Caco-2 (cell line): ENCODE measurements around the gene CD81. TPM values are rescaled to one million over a fixed set of nuclear protein-coding genes. Genes with fewer than 3 reads are reported as not detected.

Experiments used
- BruUV-seq: library from RNA; stranded (reverse); fragments of 400-500 nt; replicated peaks from 2 replicates; lab custom pipeline; 2021; lab: Mats Ljungman, UMichigan
- CTCF ChIA-PET: fragments of 300-600 bp; sonication (Branson Sonifier 250); formaldehyde crosslinking; loops from one replicate; lab custom pipeline; 2022; ENCODE audit warnings: antibody characterized with exemption; lab: Charles Lee
- POLR2A ChIA-PET: fragments of 300-600 bp; sonication (Branson Sonifier 250); formaldehyde crosslinking; loops from one replicate; lab custom pipeline; 2022; ENCODE audit warnings: antibody characterized with exemption; lab: Charles Lee
- DNase-seq, 2 experiments: peaks; one replicate each; pipeline versions ENCODE4 v3.0.0 to v3.0.0-alpha.2; 2020 to 2022
- H3K27me3 ChIP-seq: replicated peaks from 2 replicates; pipeline ENCODE4 v1.6.0; 2011; ENCODE audit warnings: low read length; ENCODE audit not compliant: control insufficient read depth, insufficient read depth
- H3K36me3 ChIP-seq: 2 replicates; pipeline ENCODE4 v1.5.1; 2011; ENCODE audit warnings: low read length; ENCODE audit not compliant: control insufficient read depth, insufficient read depth
- H3K4me1 ChIP-seq: fragments of 250-450 bp; sonication (Bioruptor Pico); 2 replicates; pipeline ENCODE4 v1.5.1; 2020; ENCODE audit warnings: mild to moderate bottlenecking
- H3K4me3 ChIP-seq: 2 replicates; pipeline ENCODE4 v1.5.1; 2011; ENCODE audit warnings: low read depth, mild to moderate bottlenecking, control low read depth, low read length
- H3K9me3 ChIP-seq: fragments of 250-450 bp; sonication (Bioruptor Pico); 2 replicates; pipeline ENCODE4 v1.5.1; 2020; ENCODE audit warnings: mild to moderate bottlenecking, moderate library complexity
- H3K27ac Mint-ChIP-seq: one replicate; pipeline ENCODE4 v1.8.0; 2022; ENCODE audit warnings: mixed read lengths; ENCODE audit not compliant: unreplicated experiment
- H3K27me3 Mint-ChIP-seq: one replicate; pipeline ENCODE4 v1.8.0; 2022; ENCODE audit warnings: mixed read lengths; ENCODE audit not compliant: insufficient read depth, unreplicated experiment
- H3K36me3 Mint-ChIP-seq: one replicate; pipeline ENCODE4 v1.8.0; 2022; ENCODE audit warnings: mild to moderate bottlenecking, mixed read lengths; ENCODE audit not compliant: insufficient read depth, unreplicated experiment
- H3K4me1 Mint-ChIP-seq: one replicate; pipeline ENCODE4 v1.8.0; 2022; ENCODE audit warnings: low read depth, mixed read lengths; ENCODE audit not compliant: unreplicated experiment
- H3K4me3 Mint-ChIP-seq: one replicate; pipeline ENCODE4 v1.8.0; 2022; ENCODE audit warnings: mild to moderate bottlenecking, moderate library complexity, mixed read lengths; ENCODE audit not compliant: unreplicated experiment
- H3K9me3 Mint-ChIP-seq: one replicate; pipeline ENCODE4 v1.8.0; 2022; ENCODE audit warnings: mixed read lengths; ENCODE audit not compliant: unreplicated experiment
- intact Hi-C: fragments of 100-400 bp; cut with micrococcal nuclease; formaldehyde crosslinking; loops from one replicate; pipeline ENCODE4 v1.10.0; 2022; ENCODE audit not compliant: unreplicated experiment
- total RNA-seq: library from RNA; stranded (reverse); gene quantifications from 2 replicates; pipeline ENCODE4 v1.2.3, GENCODE V29; 2022
- TF ChIP-seq, protein P1 (sequence below), 2 experiments: fragments of 200-600 bp in 1 of 2; IDR thresholded peaks; 1 replicate in 1 of 2; 2 replicates in 1 of 2; pipeline versions ENCODE4 v1.5.1 to v1.8.0; 2011 to 2022; ENCODE audit warnings: antibody characterized with exemption in 1 of 2, control low read depth in 1 of 2, inconsistent platforms in 1 of 2, low read depth in 1 of 2, low read length in 1 of 2, mild to moderate bottlenecking in 1 of 2, moderate library complexity in 1 of 2; ENCODE audit not compliant: insufficient read depth in 1 of 2, severe bottlenecking in 1 of 2, unreplicated experiment in 1 of 2

Gene CD81
- total RNA-seq, 1 experiment from 2014 or later, result 412 TPM

DNA sequence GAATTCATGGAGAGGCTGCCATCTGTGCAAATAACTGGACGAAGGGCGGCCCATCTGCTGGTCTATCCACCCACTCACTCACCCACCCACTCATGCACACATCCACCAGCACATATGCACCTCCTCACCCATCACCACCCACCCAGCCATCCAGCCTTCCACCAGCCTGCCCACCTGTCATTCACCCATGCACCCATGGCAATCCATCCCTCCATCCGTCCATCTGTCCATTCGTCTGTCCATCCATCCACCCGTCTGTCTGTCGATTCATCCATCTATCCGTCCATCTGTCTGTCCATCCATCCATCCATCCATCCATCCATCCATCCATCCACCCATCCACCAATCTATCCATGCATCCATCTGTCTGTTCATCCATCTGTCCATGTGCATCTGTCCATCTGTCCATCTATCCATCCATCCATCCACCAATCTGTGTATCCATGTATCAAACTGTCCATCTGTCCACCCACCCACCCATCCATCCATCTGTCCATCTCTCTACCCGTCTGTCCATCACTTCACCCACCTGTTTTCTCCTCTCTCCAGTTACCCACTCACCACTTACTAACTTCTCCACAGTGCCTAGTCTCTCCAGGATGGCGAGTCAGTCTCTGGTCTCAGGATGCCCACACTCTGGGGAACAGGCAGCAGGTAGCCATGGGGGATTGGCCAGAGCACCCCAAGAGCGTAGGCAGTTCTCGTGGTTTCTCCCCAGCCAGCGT, 58.3 kb downstream of the CD81 start:
- Mint-ChIP-seq H3K4me3 (no peak overlapping the region), H3K27ac (no peak overlapping the region)
- intact Hi-C loops, result no loop called here

DNA sequence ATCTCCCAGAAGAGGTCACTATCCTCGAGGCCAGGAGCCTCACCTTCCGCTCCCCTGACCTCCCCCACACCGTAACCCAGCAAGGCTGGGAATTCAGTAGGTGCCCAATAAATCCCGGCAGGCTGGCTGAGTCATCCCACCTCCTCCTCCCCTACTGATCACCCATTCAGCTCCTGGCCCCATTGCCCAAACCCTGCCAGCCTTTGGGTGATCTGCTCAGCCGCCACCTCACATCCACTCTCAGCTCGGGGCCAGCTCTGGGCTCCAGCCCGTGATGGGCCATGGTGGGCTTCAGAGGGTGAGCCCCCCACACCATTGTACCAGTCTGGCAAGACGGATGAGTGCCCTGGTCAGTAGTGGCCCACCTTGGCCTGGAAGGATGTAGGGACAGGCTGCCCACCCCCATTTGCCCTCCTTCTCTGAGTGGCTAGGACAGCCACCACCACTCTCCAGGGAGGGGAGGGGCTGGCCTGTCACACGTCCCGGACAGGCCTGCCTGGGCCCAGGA, 59.0 kb downstream of the CD81 start:
- CTCF ChIA-PET, result no interaction called here
- intact Hi-C loops, result no loop called here
- no peak overlapping the region for H3K27ac Mint-ChIP-seq
- H3K27me3 ChIP-seq, result no peaks in the 10 kb centered on the region
- no peaks in the 10 kb centered on the region for H3K4me1 Mint-ChIP-seq
- peaks cover 6% of the 10 kb centered on the region for H3K27me3 Mint-ChIP-seq
- H3K9me3 ChIP-seq, result no peaks in the 10 kb centered on the region
- H3K4me1 ChIP-seq, result no peaks in the 10 kb centered on the region
- no peak overlapping the region for H3K4me3 Mint-ChIP-seq
- H3K9me3 Mint-ChIP-seq, result no peaks in the 10 kb centered on the region
- POLR2A ChIA-PET, result no interaction called here
- H3K4me3 ChIP-seq, result no peak overlapping the region
- no peaks in the 10 kb centered on the region for H3K36me3 ChIP-seq
- BruUV-seq, result no TSS peak
- TF ChIP-seq, protein P1, sequence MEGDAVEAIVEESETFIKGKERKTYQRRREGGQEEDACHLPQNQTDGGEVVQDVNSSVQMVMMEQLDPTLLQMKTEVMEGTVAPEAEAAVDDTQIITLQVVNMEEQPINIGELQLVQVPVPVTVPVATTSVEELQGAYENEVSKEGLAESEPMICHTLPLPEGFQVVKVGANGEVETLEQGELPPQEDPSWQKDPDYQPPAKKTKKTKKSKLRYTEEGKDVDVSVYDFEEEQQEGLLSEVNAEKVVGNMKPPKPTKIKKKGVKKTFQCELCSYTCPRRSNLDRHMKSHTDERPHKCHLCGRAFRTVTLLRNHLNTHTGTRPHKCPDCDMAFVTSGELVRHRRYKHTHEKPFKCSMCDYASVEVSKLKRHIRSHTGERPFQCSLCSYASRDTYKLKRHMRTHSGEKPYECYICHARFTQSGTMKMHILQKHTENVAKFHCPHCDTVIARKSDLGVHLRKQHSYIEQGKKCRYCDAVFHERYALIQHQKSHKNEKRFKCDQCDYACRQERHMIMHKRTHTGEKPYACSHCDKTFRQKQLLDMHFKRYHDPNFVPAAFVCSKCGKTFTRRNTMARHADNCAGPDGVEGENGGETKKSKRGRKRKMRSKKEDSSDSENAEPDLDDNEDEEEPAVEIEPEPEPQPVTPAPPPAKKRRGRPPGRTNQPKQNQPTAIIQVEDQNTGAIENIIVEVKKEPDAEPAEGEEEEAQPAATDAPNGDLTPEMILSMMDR (IDR thresholded peaks at IDR 0.05; ENCODE audit: insufficient read depth in 1 of 2, low read depth in 1 of 2, low read length in 1 of 2, severe bottlenecking in 1 of 2, unreplicated experiment in 1 of 2), result no peak
- H3K36me3 Mint-ChIP-seq, result no peaks in the 10 kb centered on the region
- no peak for DNase-seq

More for the DNA sequence above, 58.3 kb downstream of the CD81 start:
- Histone ChIP-seq H3K36me3 (no peaks in the 10 kb centered on the region), H3K4me3 (no peak overlapping the region), H3K4me1 (no peaks in the 10 kb centered on the region), H3K9me3 (no peaks in the 10 kb centered on the region), H3K27me3 (no peaks in the 10 kb centered on the region)
- no peak for DNase-seq
- no TSS peak for BruUV-seq
- CTCF ChIA-PET, result no interaction called here
- POLR2A ChIA-PET, result no interaction called here
- H3K4me1 Mint-ChIP-seq, result no peaks in the 10 kb centered on the region
- H3K36me3 Mint-ChIP-seq, result no peaks in the 10 kb centered on the region
- TF ChIP-seq, protein P1 (IDR thresholded peaks at IDR 0.05; ENCODE audit: insufficient read depth in 1 of 2, low read depth in 1 of 2, low read length in 1 of 2, severe bottlenecking in 1 of 2, unreplicated experiment in 1 of 2), result no peak
- H3K27me3 Mint-ChIP-seq, result peaks cover 6% of the 10 kb centered on the region
- no peaks in the 10 kb centered on the region for H3K9me3 Mint-ChIP-seq

DNA sequence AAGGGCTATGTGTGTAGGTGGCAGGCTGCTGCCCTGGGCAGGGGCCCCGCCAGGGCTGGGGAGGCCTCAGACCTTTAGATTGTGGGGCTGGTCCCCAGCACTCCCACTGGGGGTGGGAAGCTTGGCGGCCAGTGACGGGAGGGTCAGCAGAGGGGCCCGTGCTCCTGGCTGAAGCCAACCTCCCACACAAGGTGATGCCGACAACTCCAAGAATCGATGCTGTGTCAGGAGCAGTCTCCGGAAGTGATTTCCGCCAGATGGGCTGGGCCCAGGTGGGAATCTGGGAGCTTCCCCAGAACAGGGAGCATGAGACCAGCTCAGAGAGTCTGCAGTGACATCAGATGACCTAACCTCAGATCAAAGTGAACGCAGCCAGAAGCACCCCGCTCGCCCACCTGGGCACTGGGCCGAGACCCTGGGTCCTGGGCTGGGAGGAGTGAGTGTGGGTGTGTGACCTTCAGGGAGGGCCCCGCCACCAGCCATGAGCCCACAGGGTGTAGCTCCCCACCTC, 59.5 kb downstream of the CD81 start:
- CTCF ChIA-PET, result interaction anchor here (0.6 kb wide), 1 partner anchor 1630 kb away, joined by 3 read pairs; no protein-coding TSS in a partner anchor
- Mint-ChIP-seq H3K36me3 (no peaks in the 10 kb centered on the region), H3K4me3 (no peak overlapping the region), H3K27me3 (peaks cover 6% of the 10 kb centered on the region), H3K27ac (no peak overlapping the region), H3K4me1 (no peaks in the 10 kb centered on the region), H3K9me3 (no peaks in the 10 kb centered on the region)
- intact Hi-C loops, result no loop called here
- no peak for DNase-seq
- POLR2A ChIA-PET, result no interaction called here
- TF ChIP-seq, protein P1 (IDR thresholded peaks at IDR 0.05; ENCODE audit: insufficient read depth in 1 of 2, low read depth in 1 of 2, low read length in 1 of 2, severe bottlenecking in 1 of 2, unreplicated experiment in 1 of 2), result no peak
- Histone ChIP-seq H3K27me3 (no peaks in the 10 kb centered on the region), H3K36me3 (no peaks in the 10 kb centered on the region), H3K4me1 (no peaks in the 10 kb centered on the region), H3K9me3 (no peaks in the 10 kb centered on the region), H3K4me3 (no peak overlapping the region)
- BruUV-seq, result no TSS peak
